Neural cell (in vitro differentiated cells): ENCODE data around the gene SAMD4B. TPM values are rescaled to one million over a fixed set of nuclear protein-coding genes. Genes with fewer than 3 reads are reported as not detected.

Source experiments
- H2AFZ ChIP-seq: fragments of 200-600, 300-800 bp; sonication (generic), shearing (Covaris generic); 2 replicates; pipeline ENCODE4 v1.6.0; 2014; ENCODE audit warnings: low read depth, mild to moderate bottlenecking, antibody characterized with exemption, low read length, moderate library complexity
- H3F3A ChIP-seq: fragments of 200-600 bp; shearing (Covaris generic); 2 replicates; pipeline ENCODE4 v1.6.1; 2016; ENCODE audit warnings: mild to moderate bottlenecking, moderate library complexity, mixed read lengths, antibody characterized with exemption, low read length; ENCODE audit not compliant: insufficient read depth, poor library complexity, severe bottlenecking
- H3K27ac ChIP-seq: fragments of 200-600, 300-800 bp; sonication (generic), shearing (Covaris generic); 2 replicates; pipeline ENCODE4 v1.5.1; 2014; ENCODE audit warnings: mild to moderate bottlenecking, low read length, moderate library complexity
- H3K27me3 ChIP-seq: fragments of 300-800, 200-600 bp; sonication (generic), shearing (Covaris generic); 2 replicates; pipeline ENCODE4 v1.6.0; 2014; ENCODE audit warnings: mild to moderate bottlenecking, low read depth, low read length, moderate library complexity; ENCODE audit not compliant: insufficient read depth
- H3K36me3 ChIP-seq: fragments of 300-800, 200-600 bp; sonication (generic), shearing (Covaris generic); 2 replicates; pipeline ENCODE4 v1.5.1; 2014; ENCODE audit warnings: mild to moderate bottlenecking, antibody characterized with exemption, low read length, moderate library complexity; ENCODE audit not compliant: insufficient read depth
- H3K4me2 ChIP-seq: fragments of 300-800, 200-600 bp; sonication (generic), shearing (Covaris generic); 2 replicates; pipeline ENCODE4 v1.6.0; 2014; ENCODE audit warnings: mild to moderate bottlenecking, low read length
- H3K4me3 ChIP-seq: fragments of 300-800, 200-600 bp; sonication (generic), shearing (Covaris generic); 2 replicates; pipeline ENCODE4 v1.5.1; 2014; ENCODE audit warnings: mild to moderate bottlenecking, low read length, moderate library complexity
- H3K79me2 ChIP-seq: fragments of 200-600 bp; shearing (Covaris generic); replicated peaks from 2 replicates; pipeline ENCODE4 v1.6.0; 2014; ENCODE audit warnings: mild to moderate bottlenecking, low read length, moderate library complexity; ENCODE audit not compliant: insufficient read depth
- H3K9ac ChIP-seq: fragments of 300-800, 200-600 bp; sonication (generic), shearing (Covaris generic); 2 replicates; pipeline ENCODE4 v1.6.1; 2016; ENCODE audit warnings: mild to moderate bottlenecking, low read length, mixed read lengths
- H3K9me2 ChIP-seq: fragments of 200-600 bp; shearing (Covaris generic); 2 replicates; pipeline ENCODE4 v1.6.1; 2016; ENCODE audit warnings: mild to moderate bottlenecking, low read length, mixed read lengths; ENCODE audit not compliant: insufficient read depth
- H3K9me3 ChIP-seq: fragments of 200-600, 300-800 bp; sonication (generic), shearing (Covaris generic); 2 replicates; pipeline ENCODE4 v1.6.1; 2016; ENCODE audit warnings: mild to moderate bottlenecking, mixed run types, low read length, moderate library complexity, mixed read lengths
- H4K20me1 ChIP-seq: fragments of 200-600 bp; shearing (Covaris generic); 2 replicates; pipeline ENCODE4 v1.6.1; 2016; ENCODE audit warnings: mild to moderate bottlenecking, mixed run types; ENCODE audit not compliant: insufficient read depth
- CTCF ChIP-seq: fragments of 450-650 bp; IDR thresholded peaks from 2 replicates; pipeline ENCODE4 v1.5.1; 2014; ENCODE audit warnings: antibody characterized with exemption, mild to moderate bottlenecking, moderate library complexity; ENCODE audit not compliant: poor library complexity, severe bottlenecking
- EP300 ChIP-seq: fragments of 450-650 bp; conservative IDR thresholded peaks from 2 replicates; pipeline ENCODE4 v1.6.1; 2014; ENCODE audit warnings: antibody characterized with exemption, mild to moderate bottlenecking, moderate library complexity; ENCODE audit not compliant: poor library complexity, severe bottlenecking
- EZH2 ChIP-seq: fragments of 200-600, 300-800 bp; shearing (Covaris generic), sonication (generic); IDR thresholded peaks from 2 replicates; pipeline ENCODE4 v1.6.1; 2014; ENCODE audit warnings: antibody characterized with exemption, low read length, borderline replicate concordance, mild to moderate bottlenecking; ENCODE audit not compliant: insufficient read depth, poor library complexity, severe bottlenecking
- MXI1 ChIP-seq: fragments of 450-650 bp; conservative IDR thresholded peaks from 2 replicates; pipeline ENCODE4 v1.6.1; 2014; ENCODE audit warnings: antibody characterized with exemption, mild to moderate bottlenecking; ENCODE audit not compliant: poor library complexity, severe bottlenecking
- POLR2AphosphoS5 ChIP-seq: IDR thresholded peaks from 2 replicates; pipeline ENCODE4 v1.6.1; 2012
- RAD21 ChIP-seq: fragments of 450-650 bp; conservative IDR thresholded peaks from 2 replicates; pipeline ENCODE4 v1.6.1; 2014; ENCODE audit warnings: antibody characterized with exemption, mild to moderate bottlenecking, moderate library complexity
- REST ChIP-seq: IDR thresholded peaks from 2 replicates; pipeline ENCODE4 v1.6.1; 2012; ENCODE audit warnings: borderline replicate concordance
- SMC3 ChIP-seq: fragments of 450-650 bp; conservative IDR thresholded peaks from 2 replicates; pipeline ENCODE4 v1.6.1; 2014; ENCODE audit warnings: antibody characterized with exemption, mild to moderate bottlenecking, moderate library complexity; ENCODE audit not compliant: poor library complexity
- TAF1 ChIP-seq: IDR thresholded peaks from 2 replicates; pipeline ENCODE4 v1.6.1; 2012; ENCODE audit warnings: low read depth
- polyA plus RNA-seq: library from polyadenylated mRNA; depleted of rRNA; stranded (reverse); fragments of >200 nt; gene quantifications from 2 replicates; pipeline ENCODE4 v1.2.3, GENCODE V29; 2014

The SAMD4B gene
- polyA plus RNA-seq, 1 donor from 2014 or later: 19.3 TPM

- H3K27me3 ChIP-seq: no peaks in the 10 kb centered on the region
- H3K79me2 ChIP-seq: peaks cover 23% of the 10 kb centered on the region
- H3K9me3 ChIP-seq: no peaks in the 10 kb centered on the region
- no peaks in the 10 kb centered on the region for H3K36me3 ChIP-seq
- no peak for TF ChIP-seq SMC3
- no peak for TF ChIP-seq REST
- TF ChIP-seq RAD21: no peak
- no peak for TF ChIP-seq POLR2AphosphoS5
- no peak for TF ChIP-seq MXI1
- TF ChIP-seq EZH2: no peak
- TF ChIP-seq TAF1: no peak
- no peak for TF ChIP-seq EP300
- no peak for TF ChIP-seq CTCF
- H3K4me2 ChIP-seq: peak overlapping the region; percentile 97
- no peaks in the 10 kb centered on the region for H3K9me2 ChIP-seq
- no peaks in the 10 kb centered on the region for H3F3A ChIP-seq
- peak overlapping the region; percentile 41 for H2AFZ ChIP-seq
- peak overlapping the region; percentile 90 for H3K9ac ChIP-seq
- H3K4me3 ChIP-seq: peak overlapping the region; percentile 95
- H4K20me1 ChIP-seq: no peaks in the 10 kb centered on the region
- H3K27ac ChIP-seq: peak overlapping the region; percentile 96
Measured at GRCh38 chr19:39389631-39390414, 47.6 kb downstream of the SAMD4B start.

GRCh38 chr19:39390451-39390750 is 48.2 kb downstream of the SAMD4B start:
- H3K4me2 ChIP-seq: peak overlapping the region; percentile 97
- no peaks in the 10 kb centered on the region for H3F3A ChIP-seq
- H3K9ac ChIP-seq: peak overlapping the region; percentile 90
- H3K27me3 ChIP-seq: no peaks in the 10 kb centered on the region
- H3K79me2 ChIP-seq: peaks cover 23% of the 10 kb centered on the region
- H3K9me2 ChIP-seq: no peaks in the 10 kb centered on the region
- H2AFZ ChIP-seq: peak overlapping the region; percentile 41
- peak overlapping the region; percentile 96 for H3K27ac ChIP-seq
- TF ChIP-seq RAD21: no peak
- peak; percentile 3 for TF ChIP-seq TAF1
- no peaks in the 10 kb centered on the region for H3K36me3 ChIP-seq
- peak overlapping the region; percentile 95 for H3K4me3 ChIP-seq
- H3K9me3 ChIP-seq: no peaks in the 10 kb centered on the region
- no peaks in the 10 kb centered on the region for H4K20me1 ChIP-seq
